KBM-7 (cell line): ENCODE data around the gene MEF2C.
A peak's percentile ranks its signal among the peaks of the same experiment; 100 is the strongest.
"Not testable (repeated sequence)": the region's sequence is repeated elsewhere in the genome, so short reads cannot be mapped to it uniquely, and the experiment has no call there.

Experiments used
- DNase-seq: peaks from one replicate; pipeline ENCODE4 v3.0.0-alpha.2; 2015
- in situ Hi-C: fragments of 300-500 bp; cut with MboI; formaldehyde crosslinking; loops from 2 replicates; pipeline ENCODE4 v1.14.3; 2020; ENCODE audit warnings: low sequenced_read_pairs, low pct_unique_long_range_greater_than_20kb, mixed read lengths

The MEF2C gene

DNA sequence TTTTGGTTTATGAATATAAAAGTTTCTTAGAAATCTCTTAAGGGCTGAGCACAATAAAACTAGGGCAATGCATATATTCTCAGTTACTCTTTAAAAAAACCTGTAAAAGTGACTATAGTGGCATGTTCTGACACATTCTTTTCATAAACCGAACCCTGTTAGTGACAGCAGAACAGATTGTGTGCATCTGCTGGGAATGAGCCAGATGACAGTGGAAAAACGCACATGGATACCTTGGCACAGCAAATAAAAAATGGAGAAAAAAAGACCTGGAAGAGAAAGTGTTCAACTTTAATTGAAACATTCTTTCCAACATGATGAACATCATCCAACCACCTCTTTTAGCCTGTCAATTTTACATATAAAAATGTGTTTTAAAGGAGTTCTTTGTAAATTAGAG is 12.7 kb downstream of the MEF2C start:
- in situ Hi-C loops: no loop called here

DNA sequence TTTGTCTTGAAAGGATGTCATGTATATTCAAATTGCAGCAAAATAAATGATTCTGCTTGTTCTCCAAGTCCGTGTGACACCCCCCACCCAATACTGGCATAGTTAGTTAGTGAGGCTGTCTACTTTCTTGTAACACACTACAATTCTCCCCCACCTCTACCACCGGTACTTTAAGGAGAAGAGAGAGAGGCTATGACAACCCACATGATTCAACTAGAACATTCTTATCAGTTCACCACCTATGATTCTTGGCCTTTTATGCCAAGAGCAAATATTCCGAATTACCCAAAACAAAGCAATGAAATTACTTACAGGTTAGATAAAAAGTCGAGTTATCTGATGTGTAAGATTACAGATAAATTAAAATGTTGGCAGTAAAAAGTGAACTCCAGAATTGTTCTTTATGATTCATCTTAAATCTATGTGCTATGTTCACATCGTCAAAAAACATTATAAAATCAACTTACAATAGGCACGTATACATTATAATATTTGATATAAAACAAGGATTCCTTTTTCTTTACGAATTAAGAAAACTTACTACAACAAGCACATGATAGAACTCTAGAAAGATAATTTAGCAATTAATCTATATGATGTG is 14.4 kb downstream of the MEF2C start:
- in situ Hi-C loops: no loop called here
- no peak for DNase-seq

More for the DNA sequence above, 12.7 kb downstream of the MEF2C start:
- no peak for DNase-seq

DNA sequence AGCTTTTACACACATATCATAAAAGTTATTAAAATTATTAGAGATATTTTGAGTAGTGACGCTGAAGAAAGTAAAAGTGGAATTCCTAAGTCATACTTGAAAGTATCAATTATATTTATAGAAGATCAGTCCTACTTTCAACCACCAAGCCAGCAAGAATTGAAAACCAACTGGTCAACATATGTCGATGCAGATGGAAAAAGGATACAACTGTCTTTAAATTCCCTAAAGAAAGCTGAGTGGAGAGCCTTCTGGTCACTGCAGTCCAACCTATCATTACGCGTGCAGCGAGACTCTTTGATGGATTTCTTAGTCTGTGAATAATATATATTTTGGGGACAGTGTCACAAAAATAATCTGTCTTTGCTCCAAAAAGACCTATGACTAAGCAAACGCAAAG is 15.3 kb downstream of the MEF2C start:
- in situ Hi-C loops: no loop called here
- DNase-seq: no peak

- in situ Hi-C loops: no loop called here
- DNase-seq: no peak
Observed at GRCh38 chr5:88863523-88863922, 19.5 kb downstream of the MEF2C start.

DNA sequence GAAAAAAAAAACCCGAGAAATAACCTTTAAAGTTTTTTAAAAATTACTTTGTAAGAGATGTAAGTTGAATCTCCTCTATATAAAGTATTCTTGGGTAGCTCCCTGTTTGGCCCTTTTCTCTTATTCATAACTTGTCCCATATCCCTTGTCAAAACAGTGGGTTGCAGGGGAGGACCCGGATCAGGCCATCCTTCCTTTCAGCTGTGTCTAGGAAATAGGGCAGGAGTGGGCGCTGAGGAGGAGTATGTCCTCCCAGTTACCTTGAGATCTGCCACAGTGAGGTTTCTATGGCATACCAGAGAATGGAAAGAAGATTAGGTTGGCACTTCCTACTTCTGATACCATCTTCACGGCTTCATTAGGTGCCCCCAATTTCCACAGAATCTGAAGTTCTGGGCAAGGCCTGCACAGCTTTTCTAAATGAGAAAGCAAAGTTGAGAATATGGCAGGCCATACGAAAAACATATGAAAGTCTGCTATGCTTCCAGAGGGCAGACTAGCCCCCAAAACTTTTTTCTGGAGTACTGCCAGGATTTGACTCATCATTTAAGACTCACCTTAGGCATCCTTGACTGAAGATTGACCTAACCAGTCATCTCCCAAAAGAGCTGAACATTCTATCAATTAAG is 20.3 kb downstream of the MEF2C start:
- in situ Hi-C loops: no loop called here
- DNase-seq: no peak

DNA sequence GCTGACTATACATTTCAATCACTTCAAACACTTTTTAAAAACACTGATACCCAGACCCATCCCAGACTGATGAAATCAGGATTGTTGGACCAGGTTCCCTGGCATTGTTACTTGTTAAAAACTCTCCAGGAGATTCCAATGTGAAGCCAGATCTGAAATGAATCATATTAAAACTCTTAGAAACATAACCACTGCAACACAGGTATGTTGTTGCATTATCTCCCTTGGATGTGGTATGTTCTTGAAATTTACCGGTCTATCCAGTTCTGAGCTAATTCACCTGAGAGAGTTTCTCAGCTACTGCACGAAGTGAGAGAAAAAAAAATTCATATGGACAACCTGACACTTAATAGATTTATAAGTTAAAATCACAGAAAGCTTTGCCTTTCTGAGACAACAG is 21.8 kb downstream of the MEF2C start:
- in situ Hi-C loops: no loop called here
- no peak for DNase-seq

GRCh38 chr5:88860501-88860900 is 22.5 kb downstream of the MEF2C start:
- no peak for DNase-seq
- in situ Hi-C loops: no loop called here

DNA sequence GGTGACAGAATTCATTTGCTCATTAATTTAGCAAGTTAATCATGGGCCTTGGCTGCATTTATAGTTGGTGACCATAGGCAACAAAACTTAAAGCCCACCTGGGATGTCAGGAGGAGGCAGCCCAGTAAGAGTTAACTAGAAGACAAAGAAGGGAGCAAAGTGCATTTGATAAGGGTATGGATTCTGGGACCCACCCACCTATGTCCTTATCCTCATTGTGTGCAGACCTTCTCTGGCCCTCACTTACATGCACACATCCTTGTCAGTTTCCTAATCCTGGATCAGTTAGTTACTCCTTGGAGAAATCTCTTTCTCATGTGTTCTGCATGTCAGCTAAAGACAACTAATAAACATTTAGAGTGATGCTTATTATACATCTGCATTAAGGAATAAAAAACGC is 24.6 kb downstream of the MEF2C start:
- no peak for DNase-seq
- in situ Hi-C loops: no loop called here

- DNase-seq, in situ Hi-C loops: not testable (repeated sequence)
Observed at GRCh38 chr5:88856381-88856780, 26.6 kb downstream of the MEF2C start.

DNA sequence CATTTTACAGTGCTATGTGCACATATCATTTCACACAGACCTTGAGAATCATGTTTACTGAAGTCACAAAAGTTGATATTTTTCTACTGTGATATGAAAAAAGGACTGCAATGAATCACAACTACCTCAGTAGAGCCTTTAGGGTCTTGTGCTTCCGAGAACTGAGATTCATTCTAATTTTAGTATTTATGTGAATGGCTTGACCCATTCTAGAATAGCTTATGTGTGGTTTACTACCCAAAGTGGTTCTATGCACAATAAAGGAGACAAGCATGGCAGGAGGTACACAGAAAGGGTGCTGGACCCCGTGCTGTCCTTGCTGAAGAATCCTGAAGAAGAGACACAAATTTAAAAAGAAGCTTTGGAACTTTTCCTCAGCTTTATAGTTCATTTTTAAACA is 28.2 kb downstream of the MEF2C start:
- DNase-seq: no peak
- in situ Hi-C loops: no loop called here

DNA sequence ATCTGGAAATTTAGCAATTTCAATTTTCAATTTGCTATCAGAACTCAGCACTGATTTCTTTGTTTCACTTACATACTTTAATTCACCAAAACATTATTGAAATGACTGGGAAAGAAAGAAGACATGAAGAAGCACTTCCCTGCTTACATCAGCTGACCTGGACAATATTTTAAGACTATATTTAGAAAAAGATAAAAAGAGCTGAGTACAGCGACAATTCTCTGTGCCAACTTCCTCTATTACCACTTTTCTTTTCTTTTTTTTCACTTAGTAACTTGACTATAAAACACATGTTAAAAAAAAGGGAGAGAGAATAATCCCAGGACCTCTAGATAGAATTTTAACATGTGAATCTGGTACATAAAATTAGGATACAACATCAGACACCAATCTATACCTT is 35.6 kb downstream of the MEF2C start:
- in situ Hi-C loops: no loop called here
- peak; percentile 58 for DNase-seq

DNA sequence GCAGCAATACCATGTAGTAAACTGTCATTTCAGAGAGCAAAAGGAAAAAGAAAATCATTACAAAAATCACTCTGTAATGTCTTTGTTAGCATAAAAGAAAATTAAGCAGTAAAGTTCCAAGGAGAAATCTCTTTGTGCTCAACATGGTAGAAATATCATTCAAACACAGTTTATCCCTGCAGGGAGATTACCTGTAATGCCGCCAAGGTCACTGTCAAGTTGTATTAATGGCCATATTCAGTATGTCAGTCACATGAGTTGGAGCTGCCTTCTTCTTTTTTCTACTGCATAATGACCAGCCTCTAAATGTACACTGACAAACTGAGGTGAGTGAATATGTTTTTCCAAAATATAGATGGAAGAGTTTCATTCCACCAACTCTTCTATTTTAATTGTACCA is 36.5 kb downstream of the MEF2C start:
- DNase-seq: no peak
- in situ Hi-C loops: no loop called here

GRCh38 chr5:88845081-88845697 is 37.8 kb downstream of the MEF2C start:
- in situ Hi-C loops: no loop called here

GRCh38 chr5:88842784-88843183 is 40.2 kb downstream of the MEF2C start:
- no peak for DNase-seq
- in situ Hi-C loops: no loop called here

More at GRCh38 chr5:88845081-88845697, 37.8 kb downstream of the MEF2C start:
- DNase-seq: no peak

DNA sequence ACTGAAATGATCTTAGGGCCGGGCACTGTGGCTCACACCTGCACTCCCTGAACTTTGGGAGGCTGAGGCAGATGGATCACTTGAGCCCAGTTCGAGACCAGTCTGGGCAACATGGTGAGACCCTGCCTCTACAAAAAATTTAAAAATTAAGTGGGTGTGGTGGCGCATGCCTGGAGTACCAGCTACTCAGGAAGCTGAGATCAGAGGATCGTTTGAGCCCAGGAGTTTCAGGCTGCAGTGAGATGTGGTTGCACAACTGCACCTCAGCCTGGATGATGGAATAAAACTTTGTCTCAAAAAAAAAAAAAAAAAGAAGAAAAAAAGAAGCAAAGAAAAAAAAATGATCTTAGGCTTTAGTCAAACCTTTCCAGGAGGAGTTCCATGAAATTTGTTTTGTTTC is 41.8 kb downstream of the MEF2C start:
- DNase-seq: no peak
- in situ Hi-C loops: no loop called here

GRCh38 chr5:88840495-88840894 is 42.5 kb downstream of the MEF2C start:
- in situ Hi-C loops: no loop called here
- no peak for DNase-seq

- DNase-seq: no peak
- in situ Hi-C loops: no loop called here
Observed at GRCh38 chr5:88839238-88839637, 43.7 kb downstream of the MEF2C start.

DNA sequence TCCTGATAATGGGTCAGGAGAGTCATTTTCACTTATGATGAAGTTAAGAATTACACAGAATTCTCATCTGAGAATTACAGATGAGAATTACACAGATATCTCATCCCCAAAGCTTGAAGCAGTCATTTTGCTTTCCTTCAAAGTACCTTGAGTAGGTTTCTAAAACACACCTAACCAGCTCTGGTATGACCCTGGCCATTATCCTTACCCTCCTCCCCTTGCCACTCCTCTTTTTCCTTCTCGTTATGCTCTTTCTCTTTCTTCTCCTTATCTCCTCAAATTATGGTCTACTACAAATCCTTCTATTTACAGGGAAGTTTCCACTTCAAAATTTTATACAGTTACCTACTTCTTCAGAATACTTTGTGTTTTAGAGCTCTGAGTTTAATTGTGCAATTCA is 44.5 kb downstream of the MEF2C start:
- in situ Hi-C loops: no loop called here
- DNase-seq: no peak

DNA sequence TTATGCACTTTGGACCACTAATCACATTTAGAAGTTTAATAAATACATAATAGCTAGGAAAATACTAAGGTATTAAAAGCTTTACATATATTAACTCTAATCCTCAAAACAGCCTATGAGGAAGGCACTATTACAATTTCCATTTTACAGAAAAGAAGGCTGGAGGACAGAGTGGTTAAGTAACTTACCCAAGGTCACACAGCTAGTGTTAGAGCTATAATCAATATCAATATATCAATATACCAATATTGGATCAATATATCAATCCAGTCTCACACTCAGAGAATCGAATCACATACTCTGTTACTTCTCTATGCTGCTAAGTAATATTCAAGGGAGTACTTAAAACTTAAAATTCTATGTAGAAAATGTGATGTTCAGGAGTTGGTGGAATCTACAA is 45.2 kb downstream of the MEF2C start:
- DNase-seq: no peak
- in situ Hi-C loops: no loop called here

DNA sequence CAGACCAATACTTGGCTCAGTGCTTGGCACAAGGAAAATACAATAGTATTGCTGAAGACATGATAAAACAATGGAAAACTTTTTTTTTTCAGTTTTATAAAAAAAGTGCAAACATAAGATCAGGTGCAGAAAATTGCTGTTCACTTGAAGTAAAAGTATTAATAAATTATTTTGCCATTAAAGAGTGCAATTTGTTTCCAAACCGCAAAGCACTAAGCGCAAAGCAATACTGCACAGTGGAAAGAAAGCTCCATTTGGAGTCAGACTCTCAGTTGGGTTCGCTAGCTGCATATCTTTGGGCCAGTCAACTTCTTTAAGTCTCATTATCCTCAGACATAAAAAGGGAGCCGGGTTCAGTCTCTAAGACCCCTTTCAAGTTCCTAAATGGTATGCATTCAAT is 45.8 kb downstream of the MEF2C start:
- DNase-seq: no peak

More for the DNA sequence above, 45.8 kb downstream of the MEF2C start:
- in situ Hi-C loops: no loop called here
